Measurements from ENCODE around the gene FANCI.

- TF ChIP-seq, protein P1, sequence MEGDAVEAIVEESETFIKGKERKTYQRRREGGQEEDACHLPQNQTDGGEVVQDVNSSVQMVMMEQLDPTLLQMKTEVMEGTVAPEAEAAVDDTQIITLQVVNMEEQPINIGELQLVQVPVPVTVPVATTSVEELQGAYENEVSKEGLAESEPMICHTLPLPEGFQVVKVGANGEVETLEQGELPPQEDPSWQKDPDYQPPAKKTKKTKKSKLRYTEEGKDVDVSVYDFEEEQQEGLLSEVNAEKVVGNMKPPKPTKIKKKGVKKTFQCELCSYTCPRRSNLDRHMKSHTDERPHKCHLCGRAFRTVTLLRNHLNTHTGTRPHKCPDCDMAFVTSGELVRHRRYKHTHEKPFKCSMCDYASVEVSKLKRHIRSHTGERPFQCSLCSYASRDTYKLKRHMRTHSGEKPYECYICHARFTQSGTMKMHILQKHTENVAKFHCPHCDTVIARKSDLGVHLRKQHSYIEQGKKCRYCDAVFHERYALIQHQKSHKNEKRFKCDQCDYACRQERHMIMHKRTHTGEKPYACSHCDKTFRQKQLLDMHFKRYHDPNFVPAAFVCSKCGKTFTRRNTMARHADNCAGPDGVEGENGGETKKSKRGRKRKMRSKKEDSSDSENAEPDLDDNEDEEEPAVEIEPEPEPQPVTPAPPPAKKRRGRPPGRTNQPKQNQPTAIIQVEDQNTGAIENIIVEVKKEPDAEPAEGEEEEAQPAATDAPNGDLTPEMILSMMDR (IDR thresholded peaks at IDR 0.05): no peak
- TF ChIP-seq POLR2A (IDR thresholded peaks at IDR 0.05): no peak
Observed at GRCh38 chr15:89362203-89363101, 118.7 kb downstream of the FANCI start.

All from uterus (tissue), 2 donors.